ENCODE measurements around the gene NNMT.

NNMT gene

DNA sequence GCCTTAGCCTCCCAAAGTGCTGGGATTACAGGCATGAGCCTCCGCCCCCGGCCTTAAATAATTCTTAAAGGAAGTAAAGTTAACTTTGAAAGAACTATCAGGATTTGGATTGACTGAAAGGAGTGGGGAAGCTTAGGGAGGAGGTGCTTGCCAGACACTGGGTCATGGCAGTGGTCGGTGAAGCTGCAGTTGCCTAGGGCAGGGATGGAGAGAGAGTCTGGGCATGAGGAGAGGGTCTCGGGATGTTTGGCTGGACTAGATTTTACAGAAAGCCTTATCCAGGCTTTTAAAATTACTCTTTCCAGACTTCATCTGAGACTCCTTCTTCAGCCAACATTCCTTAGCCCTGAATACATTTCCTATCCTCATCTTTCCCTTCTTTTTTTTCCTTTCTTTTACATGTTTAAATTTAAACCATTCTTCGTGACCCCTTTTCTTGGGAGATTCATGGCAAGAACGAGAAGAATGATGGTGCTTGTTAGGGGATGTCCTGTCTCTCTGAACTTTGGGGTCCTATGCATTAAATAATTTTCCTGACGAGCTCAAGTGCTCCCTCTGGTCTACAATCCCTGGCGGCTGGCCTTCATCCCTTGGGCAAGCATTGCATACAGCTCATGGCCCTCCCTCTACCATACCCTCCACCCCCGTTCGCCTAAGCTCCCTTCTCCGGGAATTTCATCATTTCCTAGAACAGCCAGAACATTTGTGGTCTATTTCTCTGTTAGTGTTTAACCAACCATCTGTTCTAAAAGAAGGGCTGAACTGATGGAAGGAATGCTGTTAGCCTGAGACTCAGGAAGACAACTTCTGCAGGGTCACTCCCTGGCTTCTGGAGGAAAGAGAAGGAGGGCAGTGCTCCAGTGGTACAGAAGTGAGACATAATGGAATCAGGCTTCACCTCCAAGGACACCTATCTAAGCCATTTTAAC is at the start of gene NNMT:
Gene NNMT (plus strand): TSS at position 724 of the 929 bp plus-strand sequence. CDS start 158 bp downstream, at position 882.
- H3K27ac ChIP-seq: peak within 1 kb of the TSS; percentile 19 to 98 (median 88)
- peak within 1 kb of the TSS; percentile 15 to 38 (median 28) for H3K4me3 ChIP-seq

DNA sequence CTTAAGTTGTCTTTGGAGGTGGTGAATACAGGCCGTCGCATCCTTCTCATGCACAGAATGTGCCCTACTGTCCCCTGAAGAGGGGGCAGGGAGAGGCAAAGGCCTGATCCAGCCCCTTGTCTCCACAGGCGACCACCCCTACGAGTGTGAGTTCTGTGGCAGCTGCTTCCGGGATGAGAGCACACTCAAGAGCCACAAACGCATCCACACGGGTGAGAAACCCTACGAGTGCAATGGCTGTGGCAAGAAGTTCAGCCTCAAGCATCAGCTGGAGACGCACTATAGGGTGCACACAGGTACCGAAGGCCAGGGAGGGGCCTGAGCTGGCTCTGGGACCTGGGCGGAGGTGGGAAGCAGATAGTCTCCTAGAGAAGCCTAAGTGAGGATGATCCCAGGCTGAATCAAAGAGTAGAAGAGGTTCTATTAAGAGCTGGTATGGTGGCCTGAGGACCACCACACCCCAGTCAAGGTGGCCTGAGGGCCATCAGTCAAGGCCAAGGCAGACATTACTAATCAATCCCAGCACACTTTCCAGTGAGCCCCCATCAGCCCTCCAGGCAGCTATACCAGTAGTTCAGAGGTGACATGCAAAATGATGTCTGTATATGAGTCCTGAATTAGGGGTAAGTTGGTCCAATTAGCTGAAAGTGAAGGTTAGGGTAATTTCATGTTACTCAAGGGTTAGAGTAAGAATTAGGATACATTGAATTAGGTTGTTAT is 49.0 kb upstream of the NNMT start:
- no peak overlapping the region for H3K4me3 ChIP-seq
- no peak overlapping the region for H3K27ac ChIP-seq

DNA sequence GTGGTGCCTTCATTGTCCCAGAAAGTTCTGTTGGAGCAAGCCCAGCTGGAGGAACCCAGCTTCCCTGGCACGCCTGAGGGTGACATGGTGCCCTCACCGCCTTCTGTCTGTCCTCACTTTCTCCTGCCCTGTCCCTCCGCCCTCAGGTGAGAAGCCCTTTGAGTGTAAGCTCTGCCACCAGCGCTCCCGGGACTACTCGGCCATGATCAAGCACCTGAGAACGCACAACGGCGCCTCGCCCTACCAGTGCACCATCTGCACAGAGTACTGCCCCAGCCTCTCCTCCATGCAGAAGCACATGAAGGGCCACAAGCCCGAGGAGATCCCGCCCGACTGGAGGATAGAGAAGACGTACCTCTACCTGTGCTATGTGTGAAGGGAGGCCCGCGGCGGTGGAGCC is 46.0 kb upstream of the NNMT start:
- no peak overlapping the region for H3K27ac ChIP-seq

DNA sequence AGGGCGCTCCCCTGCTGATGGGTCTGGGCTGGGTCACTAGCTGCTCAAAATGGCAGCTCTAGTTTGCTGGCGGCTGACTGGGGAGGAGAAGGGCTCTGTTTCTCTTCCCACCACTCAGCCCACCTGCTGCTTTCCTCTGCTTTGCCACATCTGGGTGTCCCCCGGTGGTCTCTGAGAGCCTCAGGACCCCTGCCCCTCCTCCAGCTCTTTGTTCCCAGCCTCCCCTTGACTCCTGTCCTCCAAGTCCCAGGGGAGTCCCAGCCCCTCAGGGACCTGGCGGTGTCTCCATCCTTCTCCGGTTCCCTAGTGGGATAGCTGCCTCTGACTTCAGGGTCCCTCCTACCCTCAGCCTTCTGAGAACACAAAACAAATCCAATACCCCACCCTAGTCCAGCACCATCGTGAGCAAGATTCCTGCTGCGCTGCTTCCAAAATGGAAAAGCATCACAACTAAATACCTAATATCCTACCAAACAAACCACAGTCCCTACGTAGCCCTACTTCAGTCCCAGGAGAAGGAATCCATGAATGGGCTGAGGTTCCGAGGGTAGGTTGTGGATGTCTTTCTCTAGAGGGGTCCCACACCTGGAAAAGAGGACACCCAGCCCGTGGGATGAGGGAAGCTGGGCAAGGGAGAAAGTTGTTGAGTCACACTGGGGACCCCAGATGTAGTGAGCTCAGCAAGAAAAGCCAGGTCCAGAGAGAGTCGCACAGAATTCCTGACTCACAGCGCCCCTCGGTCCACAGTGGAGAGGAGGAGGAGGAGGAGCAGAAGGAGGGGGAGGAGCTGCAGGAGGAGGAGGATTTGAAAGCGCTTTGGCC is 45.0 kb upstream of the NNMT start:
- Histone ChIP-seq H3K27ac (no peak overlapping the region), H3K4me3 (no peak overlapping the region)

More for the DNA sequence above, 46.0 kb upstream of the NNMT start:
- H3K4me3 ChIP-seq: no peak overlapping the region

DNA sequence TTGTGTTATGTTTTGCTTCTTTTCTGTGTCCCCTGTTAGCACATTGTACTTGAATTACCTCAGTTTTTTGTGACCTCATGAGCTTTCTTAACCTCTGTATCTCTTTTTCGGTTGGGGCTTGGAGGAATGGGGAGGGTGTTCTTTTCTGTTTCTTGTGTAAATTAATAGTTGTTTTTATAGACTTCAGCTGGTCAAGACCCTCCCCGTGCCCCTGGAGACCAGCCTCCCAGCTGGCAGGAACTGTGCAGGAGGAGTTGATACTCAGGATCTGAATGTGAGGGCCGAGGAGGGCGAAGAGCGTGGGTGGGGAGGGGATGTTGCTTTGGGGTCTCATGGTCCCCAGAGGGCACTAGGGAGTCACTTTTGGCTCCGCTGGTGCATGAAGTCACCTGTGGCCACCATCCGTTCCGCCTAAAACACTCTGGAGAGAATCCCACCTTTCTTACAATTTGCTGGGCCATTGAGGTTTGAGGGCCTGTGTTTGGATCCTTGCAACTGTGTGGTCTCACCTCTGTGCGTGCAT is 44.3 kb upstream of the NNMT start:
- H3K4me3 ChIP-seq: no peak overlapping the region
- no peak overlapping the region for H3K27ac ChIP-seq

DNA sequence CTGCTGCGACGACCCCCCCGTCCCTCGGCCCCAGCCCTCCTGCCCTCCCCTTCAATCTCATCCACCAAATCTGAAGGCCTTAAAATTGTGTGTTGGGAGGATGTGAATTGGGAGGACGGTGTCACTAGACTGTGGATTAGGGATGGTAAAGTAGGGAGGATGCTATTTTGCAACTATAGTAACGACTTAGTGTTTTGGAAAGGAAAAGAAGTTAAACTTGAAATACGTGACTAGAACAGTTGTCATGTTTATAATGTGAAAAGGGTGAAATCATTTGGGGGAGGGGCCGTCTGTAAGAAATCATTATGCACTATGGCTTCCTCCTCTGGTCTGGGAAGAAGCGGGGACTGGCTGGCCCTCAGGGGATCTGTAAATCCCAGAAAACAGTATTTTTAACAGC is 43.4 kb upstream of the NNMT start:
- Histone ChIP-seq H3K4me3 (no peak overlapping the region), H3K27ac (peak overlapping the region in 1 of 21 experiments; percentile 24)

DNA sequence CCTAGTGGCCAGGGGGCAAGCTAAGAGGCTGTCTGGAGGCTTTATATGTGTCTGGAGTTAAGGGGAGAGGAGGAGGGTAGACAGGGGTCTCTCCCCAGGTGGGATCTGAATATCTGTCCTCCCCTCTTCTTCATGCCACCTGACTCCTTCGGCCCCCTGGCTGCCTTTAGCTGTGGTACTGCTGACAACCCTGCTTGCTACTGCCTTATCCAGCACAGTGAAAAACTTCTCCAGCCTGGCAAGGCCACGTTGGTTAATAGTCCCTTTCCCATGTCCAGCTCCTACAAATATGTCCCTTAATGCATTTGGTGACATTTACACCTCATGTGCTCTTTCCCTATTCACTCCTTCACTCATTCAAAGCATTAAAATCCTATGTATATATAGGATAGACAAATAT is 42.4 kb upstream of the NNMT start:
- H3K4me3 ChIP-seq: no peak overlapping the region
- H3K27ac ChIP-seq: peak overlapping the region in 1 of 21 experiments; percentile 24

DNA sequence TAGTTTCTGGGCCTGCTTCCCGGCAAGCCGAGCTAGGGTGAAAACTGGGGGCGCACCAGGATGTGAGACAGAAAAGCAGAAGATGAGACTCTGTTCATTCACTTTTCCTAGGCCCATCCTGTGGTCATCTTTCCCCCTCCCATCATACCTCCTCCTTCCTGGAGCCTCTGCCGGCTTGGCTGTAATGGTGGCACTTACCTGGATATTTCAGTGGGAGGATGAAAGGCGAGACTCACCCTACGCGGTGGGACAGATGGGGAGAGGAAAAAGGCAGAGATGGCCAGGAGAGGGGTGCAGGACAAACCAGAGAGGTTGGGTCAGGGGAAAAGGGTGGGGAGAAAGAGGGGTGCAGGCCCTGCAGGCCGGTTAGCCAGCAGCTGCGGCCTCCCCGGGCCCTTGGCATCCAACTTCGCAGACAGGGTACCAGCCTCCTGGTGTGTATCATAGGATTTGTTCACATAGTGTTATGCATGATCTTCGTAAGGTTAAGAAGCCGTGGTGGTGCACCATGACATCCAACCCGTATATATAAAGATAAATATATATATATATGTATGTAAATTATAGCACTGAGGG is 41.5 kb upstream of the NNMT start:
- H3K27ac ChIP-seq: no peak overlapping the region

DNA sequence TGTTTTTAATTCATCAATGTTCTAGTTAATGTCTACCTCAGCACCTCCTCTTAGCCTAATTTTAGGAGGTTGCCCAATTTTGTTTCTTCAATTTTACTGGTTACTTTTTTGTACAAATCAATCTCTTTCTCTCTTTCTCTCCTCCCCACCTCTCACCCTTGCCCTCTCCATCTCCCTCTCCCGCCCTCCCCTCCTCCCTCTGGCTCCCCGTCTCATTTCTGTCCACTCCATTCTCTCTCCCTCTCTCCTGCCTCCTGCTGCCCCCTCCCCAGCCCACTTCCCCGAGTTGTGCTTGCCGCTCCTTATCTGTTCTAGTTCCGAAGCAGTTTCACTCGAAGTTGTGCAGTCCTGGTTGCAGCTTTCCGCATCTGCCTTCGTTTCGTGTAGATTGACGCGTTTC is 40.9 kb upstream of the NNMT start:
- no peak overlapping the region for H3K27ac ChIP-seq
- no peak overlapping the region for H3K4me3 ChIP-seq

More for the DNA sequence above, 41.5 kb upstream of the NNMT start:
- H3K4me3 ChIP-seq: no peak overlapping the region

DNA sequence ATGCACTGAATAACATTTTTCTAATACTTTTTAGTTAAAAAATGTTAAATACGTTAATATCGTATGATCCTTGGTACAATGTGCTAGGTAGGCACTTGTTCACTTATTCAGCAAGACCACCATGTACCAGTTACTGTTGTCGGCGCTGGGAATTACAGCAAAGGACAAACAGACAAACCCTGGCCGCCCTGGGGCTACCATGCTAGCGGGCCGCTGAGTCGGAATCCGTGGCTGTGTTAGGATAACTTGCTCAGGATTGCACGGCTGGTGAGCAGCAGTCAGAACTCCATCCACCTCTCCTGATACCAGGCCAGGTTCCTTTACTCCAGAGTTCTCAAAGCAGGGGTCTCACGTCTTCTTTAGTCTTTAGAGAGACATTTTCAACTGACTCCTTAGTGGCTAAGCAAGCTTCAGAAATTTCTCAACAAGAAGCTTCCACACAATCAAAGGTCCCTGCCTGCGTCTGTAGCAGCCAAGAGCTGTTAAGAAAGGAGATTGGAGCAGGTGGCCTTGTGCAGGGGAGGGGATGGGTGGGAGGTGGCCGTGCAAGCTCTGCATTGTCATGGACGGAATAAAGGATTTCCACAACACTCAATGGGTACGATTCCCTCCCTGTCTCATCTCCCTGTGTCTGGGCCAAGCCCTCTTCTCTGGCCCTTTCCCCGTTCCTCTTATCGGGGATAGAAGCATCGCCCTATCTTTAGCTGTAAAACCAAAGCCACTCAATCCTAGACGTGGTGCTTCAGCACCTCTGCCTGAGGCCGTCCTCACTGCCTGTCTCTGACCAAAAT is 39.8 kb upstream of the NNMT start:
- Histone ChIP-seq H3K4me3 (no peak overlapping the region), H3K27ac (peak overlapping the region in 1 of 21 experiments; percentile 63)

DNA sequence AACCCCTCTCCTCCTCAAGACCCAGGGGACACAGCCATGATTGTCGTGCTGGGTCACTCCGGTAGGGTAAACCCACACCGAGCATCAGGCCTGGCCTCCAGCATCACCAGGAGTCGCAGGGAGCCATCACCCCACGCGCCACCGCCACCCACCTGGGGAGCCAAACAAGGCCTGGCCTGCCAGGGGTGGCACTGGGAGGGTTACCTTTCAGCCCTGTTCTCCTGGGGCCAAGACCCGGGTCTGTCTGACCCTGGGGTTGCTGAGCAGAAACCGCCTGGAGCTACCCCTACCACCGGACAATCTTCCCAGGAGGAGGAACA is 39.3 kb upstream of the NNMT start:
- no peak overlapping the region for H3K4me3 ChIP-seq
- peak overlapping the region in 3 of 21 experiments; percentile 63 to 68 (median 65) for H3K27ac ChIP-seq

DNA sequence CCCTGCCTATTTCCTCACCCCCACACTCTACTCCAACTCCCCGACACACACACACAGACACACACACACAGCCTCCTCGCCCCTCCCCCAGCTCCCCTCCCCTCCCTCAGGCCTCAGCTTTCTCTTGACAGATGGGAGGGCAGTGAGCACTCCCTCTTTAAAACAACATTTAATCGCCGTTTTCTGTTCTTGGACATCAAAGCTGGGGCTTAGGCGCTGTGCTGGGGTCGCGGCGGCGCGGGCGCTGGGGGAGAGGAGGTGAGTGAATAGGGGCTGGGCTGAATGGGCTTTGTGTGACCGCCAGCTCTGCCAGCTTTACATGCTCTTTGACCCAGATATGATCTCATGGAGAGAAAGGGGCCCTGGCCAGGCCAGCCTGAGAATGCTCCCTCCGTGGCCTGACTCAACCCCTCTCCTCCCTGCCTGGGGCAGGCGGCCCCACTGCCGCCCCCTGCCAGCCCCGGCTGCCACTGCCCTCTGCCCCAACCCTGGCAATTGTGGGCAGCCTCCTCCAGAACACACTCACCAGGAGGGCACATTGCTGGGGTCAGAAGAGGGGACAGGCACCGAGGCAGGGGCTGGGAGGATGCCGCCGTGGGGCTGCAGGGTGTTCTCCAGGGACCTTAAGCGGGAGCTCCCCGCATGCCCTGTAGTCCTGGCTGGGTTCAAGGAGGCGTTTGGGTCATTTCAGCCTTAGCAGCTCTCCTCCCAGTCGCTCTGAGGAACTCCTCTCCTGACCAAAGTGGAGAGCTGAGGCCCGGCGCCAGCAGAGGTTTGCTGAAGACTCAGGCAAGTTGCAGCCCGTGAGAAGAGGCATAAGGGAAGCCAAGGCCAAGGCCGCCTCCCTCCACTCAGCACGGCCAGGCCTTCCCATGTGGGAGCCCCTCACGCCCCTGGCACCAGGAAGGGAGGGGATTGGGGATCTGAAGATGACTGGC is 38.3 kb upstream of the NNMT start:
- Histone ChIP-seq H3K4me3 (peak overlapping the region in 1 of 7 experiments; percentile 12), H3K27ac (peak overlapping the region in 6 of 21 experiments; percentile 42 to 68 (median 62))

DNA sequence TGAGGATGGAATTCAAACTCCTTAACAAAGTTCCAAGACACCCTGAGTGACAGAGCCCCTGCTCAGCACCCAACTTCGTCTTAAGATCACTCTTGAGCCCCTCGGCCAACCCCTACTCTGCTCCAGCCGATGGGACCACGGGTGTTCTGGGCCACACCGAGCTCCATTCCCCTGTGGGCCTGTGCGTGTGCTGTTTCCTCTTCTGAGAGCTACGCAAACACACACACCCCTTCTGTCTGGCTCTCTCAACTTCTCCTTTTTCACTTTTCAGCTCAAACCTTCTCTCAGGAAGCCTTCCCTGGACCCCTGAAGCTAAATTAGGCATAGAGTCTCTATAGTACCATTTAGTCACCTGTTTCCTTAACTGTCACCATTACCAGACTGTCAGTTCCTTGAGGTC is 37.5 kb upstream of the NNMT start:
- H3K4me3 ChIP-seq: no peak overlapping the region
- peak overlapping the region in 3 of 21 experiments; percentile 63 to 68 (median 65) for H3K27ac ChIP-seq

DNA sequence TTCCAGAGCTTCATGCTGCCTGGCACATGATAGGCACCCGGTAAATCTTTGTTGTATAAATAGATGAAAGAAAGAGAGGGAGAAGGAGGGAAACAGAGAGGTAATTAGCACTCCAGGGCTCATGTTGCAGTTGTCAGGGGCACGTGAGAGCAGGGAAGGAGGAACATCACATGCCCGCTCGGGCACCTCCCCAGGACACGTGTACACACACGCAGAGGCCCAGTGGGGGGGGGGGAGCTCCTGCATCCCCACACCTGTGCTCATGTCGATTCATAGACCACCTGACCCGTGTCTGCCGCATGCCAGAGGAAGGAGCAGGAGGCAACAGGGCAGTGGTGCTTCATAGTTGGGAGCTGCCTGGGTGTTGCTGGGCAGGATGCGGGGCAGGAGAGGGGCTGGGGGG is 37.1 kb upstream of the NNMT start:
- Histone ChIP-seq H3K4me3 (no peak overlapping the region), H3K27ac (peak overlapping the region in 2 of 21 experiments; percentile 11 to 65)

DNA sequence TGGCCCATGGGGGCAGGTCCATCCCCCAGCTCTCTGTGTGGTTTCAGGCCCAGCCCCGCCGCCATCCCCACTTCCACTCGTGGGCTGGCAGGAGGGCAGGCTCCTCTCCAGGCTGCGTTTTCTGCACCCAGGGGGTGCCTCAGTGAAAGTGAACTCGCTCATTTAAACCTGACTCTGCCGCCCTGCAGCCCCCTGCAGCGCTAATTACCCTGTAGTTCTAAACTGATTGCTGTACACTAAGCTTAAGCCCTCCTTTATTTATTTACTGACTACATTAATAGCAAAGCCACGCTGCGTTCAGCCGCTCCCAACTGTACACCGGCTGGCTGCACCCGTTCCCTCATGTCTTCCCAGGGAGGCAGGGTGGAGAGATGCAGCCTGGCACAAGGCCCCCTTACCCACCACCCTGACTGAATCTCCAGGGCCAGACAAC is 36.6 kb upstream of the NNMT start:
- H3K4me3 ChIP-seq: no peak overlapping the region
- H3K27ac ChIP-seq: peak overlapping the region in 1 of 21 experiments; percentile 11

DNA sequence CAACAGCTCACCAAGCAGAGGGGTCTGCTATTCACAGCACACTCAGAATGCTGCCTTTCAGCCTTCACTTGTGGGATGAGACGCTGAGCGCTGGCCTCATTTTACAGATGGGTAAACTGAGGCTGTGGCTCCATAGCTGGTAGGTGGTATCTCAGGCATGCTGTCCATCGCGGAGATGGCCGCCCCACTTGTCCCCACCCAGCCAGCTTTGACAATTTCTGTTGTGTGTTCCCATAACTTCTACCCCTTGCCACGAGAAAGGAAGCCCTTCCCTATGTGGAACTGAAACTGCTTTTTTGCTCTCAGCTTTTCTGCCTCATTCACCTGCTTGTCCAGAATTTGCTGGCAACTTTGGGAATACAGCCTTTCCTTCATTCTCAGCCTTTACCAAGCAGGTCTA is 36.1 kb upstream of the NNMT start:
- Histone ChIP-seq H3K4me3 (no peak overlapping the region), H3K27ac (no peak overlapping the region)

DNA sequence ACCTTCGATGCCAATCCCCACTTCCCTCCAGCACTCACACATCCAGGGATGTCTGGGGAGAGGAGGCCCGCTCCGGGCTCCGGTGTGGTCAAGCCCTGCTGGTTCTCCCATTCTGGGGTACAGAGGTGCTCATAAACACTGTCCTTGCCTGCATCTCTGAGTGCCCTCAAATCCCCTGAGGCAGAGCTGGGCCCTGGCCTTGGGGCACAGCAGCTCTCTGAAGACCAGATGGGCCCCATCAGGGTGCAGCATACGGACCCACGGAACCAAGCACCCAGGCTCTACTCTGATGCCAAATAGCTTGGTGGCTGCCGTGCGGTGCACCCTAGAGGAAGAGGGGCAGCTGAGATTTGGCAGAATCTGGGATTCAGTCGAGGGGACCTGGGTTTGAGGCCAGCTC is 35.7 kb upstream of the NNMT start:
- no peak overlapping the region for H3K4me3 ChIP-seq
- no peak overlapping the region for H3K27ac ChIP-seq

DNA sequence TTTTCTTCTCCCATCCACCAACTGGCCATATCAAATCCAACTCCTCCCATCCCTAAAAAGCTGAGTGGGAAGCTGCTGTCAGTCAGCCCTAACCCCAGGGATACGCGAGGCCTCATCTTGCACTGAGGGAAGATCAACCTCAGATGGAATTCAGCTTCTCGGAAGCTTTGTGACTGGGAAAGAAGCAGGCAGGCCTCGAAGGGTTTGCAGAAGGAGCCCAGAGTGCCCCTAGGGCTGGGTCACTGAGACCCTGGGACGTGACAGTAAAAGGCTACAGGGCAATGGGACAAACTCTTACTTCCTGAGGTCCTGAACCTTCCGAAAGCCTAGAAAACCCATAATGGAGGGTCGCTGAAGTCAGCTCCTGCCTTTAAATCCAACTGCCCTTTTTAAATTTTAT is 34.4 kb upstream of the NNMT start:
- Histone ChIP-seq H3K27ac (no peak overlapping the region), H3K4me3 (no peak overlapping the region)

Measured in skin epidermis (tissue), 12 donors.